IMR-90 (cell line): Measurements from ENCODE around the gene CDH15.
"Not testable (repeated sequence)": the region's sequence is repeated elsewhere in the genome, so short reads cannot be mapped to it uniquely, and the experiment has no call there.

ENCODE experiments used
- CTCF ChIP-seq: conservative IDR thresholded peaks from 2 replicates; pipeline ENCODE4 v1.5.1; 2012; ENCODE audit warnings: mild to moderate bottlenecking, low read depth, low read length, improper control_type of control experiment
- FOS ChIP-seq: fragments of 150-350 bp; IDR thresholded peaks from 2 replicates; pipeline ENCODE4 v1.6.1; 2016; ENCODE audit warnings: low read depth, low read length

- TF ChIP-seq FOS, CTCF: not testable (repeated sequence)
These were observed 15.1 kb downstream of the CDH15 start for GRCh38 chr16:89186593-89187031.
